Stimulated activated naive CD8-positive, alpha-beta T cell treated with anti-CD3 and anti-CD28 coated beads, Interleukin-15, Interleukin-2, amounts not matched to agents 100 U/mL and 50 U/mL, for 24 hours (primary cell): ENCODE measurements around the gene PRKN.

ENCODE experiments used
- ATAC-seq: fragments of 150-1000 bp; cut with Tn5 transposase; one replicate; pipeline ENCODE4 v1.10.0; 2021
- DNase-seq: peaks from one replicate; pipeline ENCODE4 v3.0.0; 2021

PRKN gene

DNA sequence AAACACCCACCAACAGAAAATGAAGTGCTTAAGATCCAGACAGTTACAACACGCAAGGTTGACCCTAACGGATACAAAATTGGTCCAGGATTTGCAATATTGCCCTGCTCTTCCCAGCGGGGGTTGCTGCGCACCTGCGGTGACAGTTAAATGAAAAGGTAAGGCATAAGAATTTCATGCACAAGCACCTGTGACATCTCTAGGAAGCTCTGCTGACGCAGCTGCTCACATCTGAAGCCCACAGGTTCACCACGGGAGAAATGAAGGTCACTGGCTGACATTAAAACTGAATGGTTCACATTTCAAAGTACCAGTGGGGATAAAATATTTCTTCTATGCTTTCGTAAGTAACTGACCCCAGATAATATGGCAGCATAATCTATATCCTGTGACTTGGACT, 764.4 kb downstream of the PRKN start:
- DNase-seq (no peak), ATAC-seq (no peak)

DNA sequence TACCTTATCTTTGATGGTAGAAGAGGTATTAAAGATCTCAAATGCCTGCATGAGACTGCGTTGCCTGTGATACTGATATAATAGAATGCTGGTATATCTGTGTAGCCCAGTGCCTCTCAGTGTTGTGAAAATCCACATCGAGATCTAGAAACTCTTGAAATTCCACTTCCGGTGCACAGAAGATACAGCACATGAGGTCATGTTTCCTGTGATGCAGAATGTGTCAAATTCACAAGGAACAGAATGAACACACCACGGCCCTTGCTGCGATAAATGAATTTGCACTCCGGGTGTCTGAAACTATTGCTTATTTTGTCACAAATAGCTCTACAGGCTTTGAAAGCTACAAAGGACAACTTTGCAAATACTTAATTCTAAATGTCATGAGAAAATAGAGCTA, 765.8 kb downstream of the PRKN start:
- no peak for DNase-seq
- no peak for ATAC-seq

DNA sequence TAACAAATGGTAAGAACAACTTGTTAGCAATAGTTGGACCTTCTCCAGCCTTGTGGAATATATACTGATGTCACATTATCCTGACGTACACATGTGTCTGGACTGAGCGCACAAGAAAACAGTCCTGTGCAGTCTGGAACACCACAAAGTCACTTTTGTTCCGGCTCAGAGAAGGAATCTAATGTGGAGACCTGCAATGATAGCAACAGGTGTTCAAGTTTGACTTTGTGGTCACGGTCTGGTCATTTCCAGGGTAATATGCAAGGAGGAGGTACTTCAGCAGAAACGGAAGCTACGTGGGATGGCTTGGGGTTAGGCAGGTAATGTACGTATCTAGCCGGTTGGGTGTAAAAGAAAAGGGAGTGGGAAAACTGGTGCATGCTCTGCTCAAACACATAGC, 766.5 kb downstream of the PRKN start:
- ATAC-seq (no peak), DNase-seq (no peak)

DNA sequence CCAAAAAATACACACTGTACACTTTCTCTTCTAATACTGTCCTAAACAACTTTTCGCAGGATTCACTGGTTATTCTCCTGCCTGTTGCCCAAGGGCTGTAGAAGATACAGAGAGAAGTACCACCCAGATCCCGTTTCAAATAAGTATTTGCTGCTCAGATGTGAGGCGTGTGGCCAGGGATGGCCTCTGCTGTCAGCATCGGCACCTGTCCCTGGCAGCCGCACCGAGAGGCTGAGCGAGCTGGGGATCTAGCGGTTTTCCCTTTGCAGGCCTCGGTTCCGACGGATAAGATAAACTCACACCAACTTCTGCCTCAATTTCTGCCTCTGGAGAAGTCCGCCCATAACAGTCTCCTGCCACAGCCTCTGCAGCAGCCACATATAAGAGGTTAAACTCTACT, 768.5 kb downstream of the PRKN start:
- ATAC-seq = no peak
- no peak for DNase-seq

DNA sequence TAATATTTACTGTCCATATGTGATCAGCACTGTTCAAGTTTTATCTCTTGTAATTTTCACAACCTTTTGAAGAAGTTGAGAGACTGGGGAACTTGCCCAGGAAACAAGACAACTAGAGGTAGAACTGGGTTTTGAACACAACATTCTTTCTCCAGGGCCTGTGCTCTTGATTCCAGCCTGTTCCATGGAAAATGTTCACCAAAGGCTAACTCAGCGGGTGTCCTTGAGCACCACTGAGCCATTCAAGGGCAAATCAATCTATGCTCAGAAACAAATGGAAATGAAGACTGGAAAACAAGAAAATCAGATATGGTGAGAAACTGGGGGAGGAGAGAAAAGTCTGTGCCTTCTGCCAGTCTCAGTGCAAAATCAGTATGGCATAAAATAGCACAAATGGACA, 771.5 kb downstream of the PRKN start:
- DNase-seq (no peak), ATAC-seq (no peak)

DNA sequence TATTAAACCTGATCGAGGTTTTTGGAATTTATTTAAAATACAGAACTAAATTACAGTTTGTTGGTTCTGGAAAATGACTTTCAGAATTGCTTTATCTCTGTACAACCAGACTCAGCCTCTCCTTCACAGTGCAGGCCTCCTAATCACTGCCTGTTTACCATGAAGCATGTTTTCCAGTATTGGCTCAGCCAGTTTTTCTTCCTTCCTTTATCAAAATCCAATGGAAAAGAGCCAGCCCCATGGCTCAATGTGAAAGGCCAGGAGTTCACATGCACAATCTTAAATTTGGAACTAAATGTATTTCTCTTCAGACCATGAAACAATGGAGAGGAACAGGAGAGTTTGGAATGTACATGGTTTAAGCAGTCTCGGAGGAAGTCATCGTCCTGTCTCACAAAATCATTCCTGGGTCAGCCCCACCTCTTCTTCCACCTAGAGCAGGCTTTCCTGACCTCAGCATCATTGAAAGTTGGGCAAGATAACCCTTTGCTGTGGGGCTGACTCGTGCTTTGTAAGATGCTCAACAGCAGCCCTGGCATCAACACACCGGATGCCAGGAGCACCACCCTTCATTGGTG, 772.8 kb downstream of the PRKN start:
- ATAC-seq = no peak
- no peak for DNase-seq

DNA sequence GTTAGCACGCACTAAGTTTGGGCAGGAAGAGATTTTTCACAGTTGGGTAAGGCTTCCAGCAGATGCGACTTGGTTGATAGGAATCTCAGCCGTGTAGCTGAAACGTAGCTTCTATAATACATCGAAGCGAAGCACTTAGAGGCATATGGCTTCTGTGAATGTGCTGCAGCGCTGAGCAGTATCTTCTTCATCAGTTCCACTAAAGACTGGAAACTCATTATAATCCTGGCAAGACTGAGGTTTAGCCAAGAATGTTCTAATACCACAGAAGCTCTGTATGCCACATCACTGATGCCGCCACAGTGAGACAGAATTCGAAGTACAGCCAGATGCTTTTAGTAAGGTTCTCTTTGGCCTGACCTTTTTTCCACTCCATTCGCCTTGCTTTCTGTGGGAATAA, 773.5 kb downstream of the PRKN start:
- ATAC-seq = no peak
- DNase-seq = no peak

DNA sequence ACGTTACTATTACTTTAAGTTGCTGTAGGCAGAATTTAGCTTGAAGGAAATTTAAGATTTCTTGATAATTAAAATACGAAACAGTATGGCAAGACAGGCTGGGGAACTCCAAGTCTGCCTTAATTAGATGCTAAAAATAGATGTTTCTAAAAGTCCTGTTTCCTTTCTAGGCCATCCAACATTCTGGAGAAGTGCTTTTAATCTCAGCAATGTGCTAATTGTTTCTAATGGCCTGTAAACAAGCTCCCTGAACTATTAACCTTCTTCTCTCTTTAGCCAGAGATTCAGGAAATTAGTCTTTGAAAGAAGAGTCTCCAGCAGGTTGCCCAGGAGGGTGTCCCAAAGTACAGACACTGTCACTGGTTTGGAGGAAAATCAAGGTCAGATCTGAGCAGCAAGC, 776.4 kb downstream of the PRKN start:
- ATAC-seq (no peak), DNase-seq (no peak)

DNA sequence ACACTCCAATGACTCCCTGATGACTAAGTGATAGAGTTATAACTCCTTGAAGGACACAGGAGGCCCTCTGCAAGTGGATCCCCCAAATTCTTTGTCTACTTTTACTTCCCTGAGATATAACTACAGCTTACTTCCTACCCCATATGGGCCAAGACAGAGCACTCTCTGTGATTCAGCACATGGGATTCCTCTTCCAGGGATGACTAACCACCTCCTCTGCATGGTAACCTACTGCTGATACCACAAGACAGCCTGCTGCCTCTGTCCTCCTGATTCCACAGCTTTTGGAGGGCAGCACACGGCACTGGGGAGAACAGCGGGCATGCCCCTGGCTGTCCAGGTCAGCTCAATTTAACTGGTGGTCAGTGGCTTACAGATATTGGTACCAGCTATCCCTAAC, 778.0 kb downstream of the PRKN start:
- DNase-seq = no peak

DNA sequence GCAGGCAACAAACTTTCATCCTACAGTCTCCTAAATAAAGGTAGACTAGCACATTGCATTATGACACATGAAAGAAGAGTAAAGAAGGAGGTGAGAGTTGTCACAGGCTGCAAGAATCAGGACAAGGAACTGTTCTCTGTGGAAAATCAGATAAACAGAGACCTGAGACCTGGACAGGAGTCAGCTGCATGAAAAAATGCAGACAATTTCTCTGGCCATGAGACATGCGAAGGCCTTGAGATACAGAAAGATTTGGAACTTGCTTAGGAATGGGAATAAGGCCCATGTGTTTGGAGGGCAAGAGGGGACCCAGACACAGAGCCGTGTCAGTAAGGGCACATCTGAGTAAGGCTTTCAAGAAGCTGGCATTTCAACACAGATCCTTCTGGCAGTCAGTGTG, 779.1 kb downstream of the PRKN start:
- DNase-seq (no peak), ATAC-seq (no peak)

More for the DNA sequence above, 778.0 kb downstream of the PRKN start:
- no peak for ATAC-seq

DNA sequence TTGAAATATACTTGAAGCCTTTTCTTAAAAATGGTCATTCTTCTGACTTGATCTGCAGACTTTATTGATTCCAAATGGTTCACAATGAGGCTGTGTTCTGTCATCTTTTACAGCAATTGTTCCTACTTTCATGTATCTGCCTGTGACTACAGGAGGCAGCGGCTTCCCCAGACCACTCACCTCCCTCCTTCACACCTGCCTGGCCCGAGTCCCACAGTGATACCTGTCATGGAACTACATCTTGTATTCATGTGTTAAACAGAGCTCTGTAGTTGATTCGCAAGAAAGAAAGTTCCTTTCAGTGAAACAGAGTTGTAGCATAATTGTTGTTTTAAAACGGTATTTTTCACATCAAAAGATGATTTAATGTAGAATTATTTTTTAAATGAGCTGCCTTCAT, 780.2 kb downstream of the PRKN start:
- no peak for ATAC-seq
- DNase-seq = no peak

DNA sequence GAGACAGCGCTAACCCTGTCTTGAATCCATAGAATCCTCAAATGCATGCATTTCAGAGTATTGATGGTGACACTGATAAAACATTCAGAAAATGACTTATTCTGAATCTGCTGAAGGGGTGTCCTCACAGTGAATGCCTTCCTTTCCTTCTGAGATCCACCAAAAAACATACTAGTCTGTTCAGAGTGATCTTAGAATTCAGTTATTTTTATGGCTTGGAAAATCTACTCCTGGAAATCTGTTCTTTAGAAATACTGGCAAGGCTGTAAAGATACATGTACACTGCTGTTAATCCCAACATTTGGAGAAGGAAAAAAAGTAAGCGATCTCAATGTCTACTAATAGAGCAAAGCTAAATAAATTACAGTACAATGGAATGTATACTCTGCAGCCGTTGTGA, 781.1 kb downstream of the PRKN start:
- no peak for DNase-seq
- no peak for ATAC-seq

DNA sequence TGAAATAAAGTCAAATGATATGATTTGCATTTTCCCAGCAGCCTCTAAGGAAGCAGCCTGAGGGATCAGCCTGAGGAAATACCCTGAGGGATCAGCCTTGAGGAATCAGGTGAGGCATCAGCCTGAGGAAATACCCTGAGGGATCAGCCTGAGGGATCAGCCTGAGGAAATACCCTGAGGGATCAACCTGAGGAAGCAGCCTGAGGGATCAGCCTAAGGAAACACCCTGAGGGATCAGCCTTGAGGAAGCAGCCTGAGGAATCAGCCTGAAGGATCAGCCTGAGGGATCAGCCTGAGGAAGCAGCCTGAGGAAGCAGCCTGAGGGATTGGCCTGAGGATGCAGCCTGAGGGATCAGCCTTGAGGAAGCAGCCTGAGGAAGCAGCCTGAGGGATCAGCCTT, 784.0 kb downstream of the PRKN start:
- DNase-seq (no peak), ATAC-seq (no peak)

DNA sequence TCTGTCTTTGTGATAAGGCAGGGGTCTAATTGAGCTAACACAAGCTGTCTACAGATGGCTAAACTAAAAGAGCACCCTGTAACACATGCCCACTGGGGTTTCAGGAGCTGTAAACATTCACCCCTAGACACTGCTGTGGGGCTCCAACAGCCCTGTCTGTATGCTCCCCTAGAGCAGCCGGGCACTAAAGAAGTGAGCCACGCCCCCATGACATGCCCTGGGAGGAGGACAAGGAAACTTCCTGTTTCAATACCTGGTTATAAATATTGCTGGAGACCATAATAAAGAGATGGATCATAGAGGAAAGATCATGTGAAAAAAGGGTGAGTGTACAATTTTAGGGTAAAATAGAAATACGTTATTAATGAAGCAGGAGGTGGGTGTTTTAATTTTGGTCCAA, 786.0 kb downstream of the PRKN start:
- ATAC-seq = no peak
- DNase-seq = no peak

DNA sequence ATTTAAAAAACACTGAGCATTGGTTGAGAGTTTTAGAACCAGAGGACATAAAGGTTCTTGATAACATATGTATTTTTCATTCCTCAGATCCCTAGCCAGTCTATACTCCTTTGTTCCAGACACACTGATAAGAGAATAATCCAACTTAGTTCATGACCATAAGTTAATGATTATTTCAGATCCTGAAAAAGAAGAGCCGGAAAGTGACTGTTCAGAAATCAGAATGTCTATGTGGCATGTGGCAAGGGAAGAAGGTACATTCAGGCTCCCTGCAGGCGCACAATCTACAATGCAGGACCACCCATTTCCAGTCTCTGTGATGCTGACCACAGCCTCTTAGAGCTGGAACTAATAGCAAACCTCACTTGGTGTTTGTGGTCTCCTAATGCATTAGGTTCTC, 787.0 kb downstream of the PRKN start:
- ATAC-seq = no peak
- DNase-seq = no peak

DNA sequence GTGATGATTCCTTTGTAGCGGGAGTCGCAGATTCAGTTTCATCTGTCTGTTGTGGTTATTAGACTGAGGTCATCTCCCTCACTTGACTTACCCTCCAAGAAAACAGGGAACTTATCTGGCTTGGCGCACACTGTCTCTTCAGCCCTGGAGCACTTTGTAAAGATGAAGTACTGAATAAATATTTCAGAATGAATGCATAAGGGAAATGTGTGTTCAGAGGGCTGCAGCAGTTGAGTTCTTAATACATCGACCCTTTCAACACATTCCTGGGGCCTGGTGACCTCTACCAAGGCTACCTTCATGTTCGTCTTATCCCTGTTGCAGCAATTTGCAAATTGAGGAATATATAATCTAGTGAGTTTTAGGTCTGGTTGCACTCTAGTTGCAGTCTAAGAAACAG, 801.2 kb downstream of the PRKN start:
- DNase-seq (no peak), ATAC-seq (no peak)

DNA sequence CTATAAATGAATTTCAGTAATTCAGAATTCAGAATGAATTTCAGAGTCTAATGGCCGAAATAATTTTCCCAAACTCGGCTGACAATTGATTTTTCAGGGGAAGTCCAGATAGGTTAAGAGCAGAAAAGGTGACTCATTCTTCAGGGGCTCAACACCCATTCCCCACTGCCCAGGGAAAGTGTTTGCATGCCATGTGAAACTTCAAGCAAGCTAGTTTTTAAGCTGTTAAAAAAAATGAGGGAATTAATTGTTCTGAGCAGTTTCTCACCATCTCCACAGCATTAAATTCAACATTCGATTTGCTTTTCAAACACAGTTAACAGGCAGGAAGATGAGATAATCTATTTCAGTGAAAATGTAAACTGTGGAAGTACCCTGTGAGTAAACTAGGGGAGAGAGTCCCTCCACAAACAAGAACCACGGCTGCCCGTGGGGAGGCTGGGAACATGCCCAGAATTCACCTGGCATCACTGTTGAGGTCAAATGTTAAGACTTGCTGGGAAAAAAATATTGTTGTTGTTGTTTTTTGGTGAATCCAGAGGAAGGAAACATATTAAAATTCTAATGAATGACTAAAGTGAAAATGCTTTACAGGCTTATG, 803.0 kb downstream of the PRKN start:
- ATAC-seq (no peak), DNase-seq (no peak)

DNA sequence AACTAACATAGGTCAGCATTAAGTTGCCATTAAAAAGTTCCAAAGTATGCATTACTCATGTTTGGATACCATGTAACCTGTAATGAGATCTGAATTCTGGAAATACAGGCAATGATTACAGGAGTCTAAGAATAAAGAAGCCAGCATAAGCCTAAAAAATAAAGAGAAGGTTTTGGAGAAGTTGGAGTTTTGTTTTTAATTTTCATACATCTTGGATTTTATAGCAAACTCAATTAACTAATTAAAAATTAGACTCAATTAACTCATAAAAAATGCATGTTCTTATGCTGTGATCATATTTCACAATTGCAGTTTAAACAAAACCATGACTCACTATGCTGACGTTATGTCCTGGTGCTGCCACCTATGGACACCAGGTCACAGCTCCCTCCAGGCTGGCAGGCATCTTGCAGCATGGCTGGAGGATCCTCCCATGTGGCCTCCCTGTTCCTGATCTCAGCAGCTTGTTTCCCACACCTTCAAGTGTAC, 804.9 kb downstream of the PRKN start:
- DNase-seq (peak; percentile 23), ATAC-seq (peak; percentile 69)

DNA sequence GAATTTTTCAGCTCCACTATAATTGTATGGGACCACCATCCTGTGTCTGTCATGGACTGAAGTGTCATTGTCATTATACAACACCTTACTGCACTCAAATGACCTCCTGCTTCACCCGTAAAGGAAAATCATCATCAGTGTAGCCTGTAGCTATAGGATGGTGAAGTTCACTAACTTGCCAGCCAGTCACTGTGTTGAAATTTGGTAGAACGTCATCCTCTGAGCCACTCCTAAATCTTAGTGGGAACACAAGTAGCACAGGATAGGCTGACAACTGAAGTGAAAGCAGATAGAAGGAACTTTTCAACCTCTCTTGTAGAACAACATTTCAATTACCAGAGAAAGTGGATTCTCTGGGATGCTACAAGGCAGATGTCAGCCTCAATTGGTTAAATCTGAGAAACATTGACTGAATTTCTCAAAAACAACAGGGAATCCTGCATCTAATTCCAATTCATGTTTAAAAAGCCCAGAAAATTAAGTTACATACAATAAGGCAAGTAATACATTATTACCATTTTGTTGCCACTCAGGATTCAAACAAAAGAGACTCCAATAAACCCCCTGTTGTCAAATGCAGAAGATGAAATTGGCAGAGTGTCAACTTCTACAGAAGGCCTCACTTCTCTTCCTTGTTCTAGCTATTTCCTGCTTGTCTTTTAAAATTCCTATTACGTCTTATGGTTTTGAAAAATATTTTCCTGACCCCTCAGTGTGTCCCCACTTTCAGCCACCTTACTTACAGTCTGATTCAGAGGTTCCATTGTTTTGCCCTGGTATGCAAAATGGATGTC, 805.8 kb downstream of the PRKN start:
- ATAC-seq = no peak
- no peak for DNase-seq

DNA sequence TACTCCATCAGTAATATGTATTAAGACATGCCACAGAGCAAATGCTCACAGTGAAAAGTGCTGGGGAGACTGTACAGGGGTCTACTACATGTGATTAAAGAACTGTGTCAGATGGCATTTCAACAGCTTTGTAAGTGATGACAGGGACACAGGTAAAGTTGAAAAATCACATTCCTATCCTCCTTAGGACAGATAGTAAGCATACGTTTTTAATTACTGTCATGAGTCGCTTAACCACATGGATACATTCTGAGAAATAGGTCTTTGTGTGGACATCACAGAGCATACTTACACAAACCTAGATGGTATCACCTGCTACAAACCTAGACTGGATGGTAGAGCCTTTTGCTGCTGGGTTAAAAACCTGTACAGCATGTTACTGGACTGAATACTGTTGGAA, 807.9 kb downstream of the PRKN start:
- no peak for DNase-seq
- ATAC-seq = no peak

DNA sequence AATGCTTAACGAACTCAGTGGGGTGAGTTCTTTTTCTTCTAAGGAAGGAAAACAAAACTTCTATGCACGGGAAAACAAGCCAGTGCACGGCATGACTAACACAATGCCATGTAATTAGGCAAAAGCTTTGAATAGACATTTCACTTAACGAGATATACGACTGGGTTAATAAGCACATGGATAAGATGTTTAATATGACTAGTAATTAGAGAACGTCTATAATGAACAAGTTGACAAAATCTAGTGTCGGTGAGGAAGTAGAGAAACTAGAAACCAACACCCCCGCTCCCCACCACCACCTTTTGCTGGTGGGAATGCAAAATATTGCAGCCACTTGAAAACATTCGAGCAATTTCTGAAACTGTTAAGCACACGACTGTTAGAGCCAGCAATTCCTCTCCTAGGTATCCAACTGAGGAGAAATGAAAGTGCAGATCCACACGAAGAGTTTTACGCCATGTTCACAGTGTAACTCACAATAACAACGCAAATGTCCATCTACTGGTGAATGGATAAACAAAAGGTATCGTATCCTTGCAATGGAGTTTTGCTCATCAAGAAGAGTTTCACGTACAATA, 808.8 kb downstream of the PRKN start:
- ATAC-seq (no peak), DNase-seq (no peak)

DNA sequence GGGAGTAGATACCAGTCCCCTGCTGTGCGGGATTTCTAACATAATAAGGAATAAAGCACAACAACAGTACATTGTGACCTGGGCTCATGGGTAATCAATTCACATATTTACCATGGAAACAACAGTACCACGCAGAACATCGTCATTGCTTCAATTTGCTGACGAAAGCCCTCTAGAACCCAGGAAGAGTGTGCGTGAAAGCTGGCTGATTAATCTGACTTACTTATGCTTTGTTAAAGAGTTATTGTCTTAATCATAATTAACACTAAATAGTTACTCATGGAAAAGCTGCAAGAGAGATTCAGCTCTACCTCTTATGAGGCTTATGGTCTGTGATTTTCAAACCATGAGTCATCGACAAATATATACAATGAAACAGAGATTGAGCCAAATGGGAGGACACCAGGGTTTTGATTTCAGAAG, 809.4 kb downstream of the PRKN start:
- ATAC-seq = no peak
- DNase-seq = no peak

DNA sequence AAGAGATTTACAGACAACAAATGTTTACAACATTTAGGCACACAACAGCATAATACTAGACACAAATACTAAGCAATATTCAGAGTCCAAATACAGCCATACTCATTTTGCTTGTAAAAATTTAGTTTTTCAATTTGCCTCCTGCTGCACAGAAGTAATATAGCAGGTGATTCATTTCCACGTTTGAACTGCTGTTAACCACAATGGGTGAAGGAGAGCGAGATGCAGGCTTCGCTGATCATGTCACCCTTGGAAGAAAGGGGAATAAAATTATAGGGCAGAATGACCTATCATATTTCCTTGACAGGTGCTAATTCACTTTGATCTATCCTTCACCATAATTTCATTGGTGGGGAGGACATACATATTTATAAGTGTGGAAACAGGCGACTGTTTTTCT, 809.9 kb downstream of the PRKN start:
- DNase-seq (no peak), ATAC-seq (no peak)
